Mucosa of rectum (tissue), 2 donors: ENCODE measurements around the gene C5orf46.
"Not testable (repeated sequence)": the region's sequence is repeated elsewhere in the genome, so short reads cannot be mapped to it uniquely, and the experiment has no call there.

Source experiments
- H3K27ac ChIP-seq, 2 donors: one replicate each; pipeline ENCODE4 v1.7.0; 2013; ENCODE audit warnings: inconsistent platforms in 2 of 2, low read depth in 2 of 2, low read length in 2 of 2
- H3K27me3 ChIP-seq, 2 donors: one replicate each; pipeline ENCODE4 v1.7.0; 2013; ENCODE audit warnings: low read length in 2 of 2; ENCODE audit not compliant: control insufficient read depth in 2 of 2, insufficient read depth in 2 of 2
- H3K36me3 ChIP-seq, 2 donors: one replicate each; pipeline ENCODE4 v1.7.0; 2013; ENCODE audit warnings: low read length in 2 of 2; ENCODE audit not compliant: control insufficient read depth in 2 of 2, insufficient read depth in 2 of 2
- H3K4me1 ChIP-seq, 2 donors: one replicate each; pipeline ENCODE4 v1.7.0; 2013; ENCODE audit warnings: low read length in 2 of 2, mild to moderate bottlenecking in 1 of 2; ENCODE audit not compliant: control insufficient read depth in 2 of 2, insufficient read depth in 2 of 2
- H3K4me3 ChIP-seq, 2 donors: one replicate each; pipeline ENCODE4 v1.7.0; 2013; ENCODE audit warnings: low read length in 2 of 2
- H3K9ac ChIP-seq, 2 donors: one replicate each; pipeline ENCODE4 v1.7.0; 2013; ENCODE audit warnings: low read length in 2 of 2, low read depth in 1 of 2, mild to moderate bottlenecking in 1 of 2
- H3K9me3 ChIP-seq, 2 donors: one replicate each; pipeline ENCODE4 v1.7.0; 2013; ENCODE audit warnings: low read length in 2 of 2; ENCODE audit not compliant: control insufficient read depth in 2 of 2
- donor health status: healthy.
- donor health status: Normal muscosa, but diverticular disease.

Gene C5orf46

DNA sequence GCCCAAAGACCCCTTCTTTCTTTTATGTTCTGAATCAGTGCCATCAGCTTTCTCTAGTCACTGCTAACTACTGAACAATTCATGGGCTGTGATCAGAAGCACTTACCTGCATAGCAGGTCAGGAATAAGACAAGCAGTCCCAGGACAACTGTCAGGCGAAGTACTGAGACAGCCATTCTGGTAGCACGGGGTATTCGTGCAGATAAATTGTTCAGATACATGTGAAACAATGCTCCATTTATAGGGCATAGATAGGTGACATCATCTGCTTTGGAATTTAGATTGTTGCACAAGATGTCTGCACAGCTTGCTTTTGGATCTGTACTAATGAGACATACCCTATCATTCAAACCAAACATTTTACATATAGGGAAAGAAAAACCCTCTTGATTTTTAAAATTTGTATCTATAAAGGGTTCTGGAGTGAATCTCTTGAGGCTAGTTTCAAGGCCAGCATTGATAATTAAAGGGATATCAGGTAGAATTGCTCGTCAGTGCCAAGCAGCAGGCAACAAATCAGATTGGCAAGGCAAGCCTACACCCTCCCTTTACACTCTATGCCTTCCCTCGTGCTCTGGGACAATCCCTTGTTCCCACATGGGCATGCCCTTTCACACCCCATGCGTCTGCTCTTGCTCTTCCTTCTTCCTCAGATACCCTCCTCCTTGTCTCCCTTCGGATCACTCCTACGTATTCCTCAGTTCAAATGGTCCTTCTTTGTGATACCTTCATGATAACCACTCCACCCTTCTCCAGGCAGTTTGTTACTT, at the start of gene C5orf46:
TSS of gene C5orf46 (minus strand) at position 213 of the 770 bp plus-strand sequence. CDS start at position 176, 37 bp downstream.
- Histone ChIP-seq H3K4me3 (no peak within 1 kb of the TSS), H3K9me3 (no peaks in the 10 kb centered on the region), H3K27me3 (no peaks in the 10 kb centered on the region), H3K36me3 (no peaks in the 10 kb centered on the region), H3K4me1 (no peaks in the 10 kb centered on the region), H3K27ac (no peak within 1 kb of the TSS), H3K9ac (no peak within 1 kb of the TSS)

GRCh38 chr5:147954971-147955370, 48.6 kb upstream of the C5orf46 start:
- Histone ChIP-seq H3K36me3 (no peaks in the 10 kb centered on the region), H3K4me1 (no peaks in the 10 kb centered on the region), H3K27ac (no peak overlapping the region)

DNA sequence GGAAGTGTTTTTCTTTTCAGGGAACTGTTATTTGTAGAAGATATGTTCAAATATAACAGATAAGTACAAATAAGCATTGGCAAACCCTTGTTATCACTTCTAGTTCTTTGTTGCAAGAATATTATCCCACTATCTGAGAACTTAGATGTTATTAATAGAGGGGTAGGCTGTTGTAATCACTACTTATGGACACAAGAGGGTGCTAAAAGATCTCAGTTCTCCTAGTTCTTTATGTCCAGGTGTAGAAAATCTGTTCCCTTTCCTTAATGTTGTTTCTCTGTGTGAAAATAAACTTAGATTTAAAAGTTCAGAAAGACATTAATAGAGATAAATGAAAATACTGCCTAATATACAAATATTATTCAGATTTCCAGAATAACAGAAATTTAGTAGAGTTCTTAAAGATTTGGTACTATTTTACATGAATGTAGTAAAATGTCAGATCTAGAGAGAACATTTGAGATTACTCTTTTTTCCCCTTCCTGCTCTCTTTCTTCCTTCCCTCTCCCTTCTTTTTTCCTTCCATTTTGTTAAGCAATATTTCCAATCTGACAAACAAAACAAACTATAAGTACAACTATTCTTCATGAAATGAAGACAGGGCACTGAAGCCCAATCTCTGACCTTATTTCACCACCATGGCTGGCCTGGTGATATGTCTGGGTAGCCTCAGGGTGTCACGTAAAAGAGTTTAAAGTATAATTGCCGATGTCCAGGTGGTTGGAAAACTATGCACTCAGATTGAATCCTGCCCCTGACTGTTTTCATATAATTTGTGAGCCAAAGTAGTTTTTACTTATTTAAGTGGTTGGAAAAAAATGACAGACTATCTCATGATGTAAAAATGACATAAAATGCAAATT, 43.6 kb upstream of the C5orf46 start:
- Histone ChIP-seq H3K4me3 (no peak overlapping the region), H3K9me3 (no peaks in the 10 kb centered on the region), H3K4me1 (no peaks in the 10 kb centered on the region), H3K27me3 (no peaks in the 10 kb centered on the region), H3K27ac (no peak overlapping the region), H3K36me3 (no peaks in the 10 kb centered on the region), H3K9ac (no peak overlapping the region)

More at GRCh38 chr5:147954971-147955370, 48.6 kb upstream of the C5orf46 start:
- Histone ChIP-seq H3K9ac (no peak overlapping the region), H3K4me3 (no peak overlapping the region), H3K27me3 (no peaks in the 10 kb centered on the region), H3K9me3 (no peaks in the 10 kb centered on the region)

- H3K4me1 ChIP-seq, H3K27me3 ChIP-seq, H3K4me3 ChIP-seq, H3K27ac ChIP-seq, H3K36me3 ChIP-seq, H3K9ac ChIP-seq, H3K9me3 ChIP-seq: not testable (repeated sequence)
These were observed 40.4 kb upstream of the C5orf46 start for GRCh38 chr5:147946658-147947274.

- Histone ChIP-seq H3K4me3 (no peak overlapping the region), H3K27ac (no peak overlapping the region)
These were observed 33.2 kb upstream of the C5orf46 start for GRCh38 chr5:147939431-147940114.

DNA sequence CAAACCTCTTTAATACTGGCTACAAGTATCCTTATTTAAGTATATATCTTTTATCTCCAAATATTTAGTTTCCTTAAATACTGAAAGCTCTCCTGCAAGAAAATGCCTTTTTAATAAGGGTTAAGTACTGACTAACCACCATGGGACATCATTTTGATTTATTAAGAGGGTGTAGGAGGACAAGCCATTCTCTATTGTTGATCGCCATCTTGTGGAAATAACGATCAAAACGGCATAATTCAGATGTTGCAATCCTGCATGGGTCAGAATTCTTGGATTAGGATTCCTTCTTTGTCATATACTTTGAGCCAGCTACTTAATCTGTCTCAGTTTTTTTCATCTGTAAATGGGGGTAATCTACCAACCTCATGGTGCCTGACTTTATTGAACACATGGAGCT, 28.7 kb upstream of the C5orf46 start:
- Histone ChIP-seq H3K4me3 (no peak overlapping the region), H3K9ac (no peak overlapping the region), H3K36me3 (no peaks in the 10 kb centered on the region), H3K27ac (no peak overlapping the region), H3K4me1 (no peaks in the 10 kb centered on the region), H3K9me3 (no peaks in the 10 kb centered on the region), H3K27me3 (no peaks in the 10 kb centered on the region)

More at GRCh38 chr5:147939431-147940114, 33.2 kb upstream of the C5orf46 start:
- Histone ChIP-seq H3K4me1 (no peaks in the 10 kb centered on the region), H3K9ac (no peak overlapping the region), H3K27me3 (no peaks in the 10 kb centered on the region), H3K36me3 (no peaks in the 10 kb centered on the region), H3K9me3 (no peaks in the 10 kb centered on the region)

GRCh38 chr5:147930769-147931168, 24.4 kb upstream of the C5orf46 start:
- no peaks in the 10 kb centered on the region for H3K36me3 ChIP-seq
- H3K4me3 ChIP-seq, result no peak overlapping the region
- H3K9ac ChIP-seq, result no peak overlapping the region
- H3K4me1 ChIP-seq, result no peaks in the 10 kb centered on the region
- no peaks in the 10 kb centered on the region for H3K27me3 ChIP-seq
- H3K27ac ChIP-seq, result no peak overlapping the region
- no peaks in the 10 kb centered on the region for H3K9me3 ChIP-seq

DNA sequence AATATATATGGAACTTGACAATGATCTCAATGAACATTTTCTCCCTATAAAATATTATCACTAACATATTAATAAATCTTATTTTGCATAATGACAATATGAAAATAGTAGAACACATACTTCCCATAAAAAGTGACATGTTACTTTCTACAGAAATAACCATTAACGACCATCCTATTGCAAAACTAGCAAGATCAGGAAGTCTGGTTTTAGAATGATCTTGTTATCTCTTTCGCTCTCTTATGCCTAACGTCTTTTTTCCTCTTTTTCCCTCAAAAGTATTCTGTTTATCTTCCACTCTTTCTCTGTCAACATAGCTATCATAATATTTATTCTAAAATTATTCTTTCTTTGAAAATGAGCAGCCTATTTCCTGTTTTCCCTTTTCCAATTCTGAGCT, 21.6 kb upstream of the C5orf46 start:
- Histone ChIP-seq H3K27ac (no peak overlapping the region), H3K4me3 (no peak overlapping the region), H3K9ac (no peak overlapping the region), H3K4me1 (no peaks in the 10 kb centered on the region), H3K27me3 (no peaks in the 10 kb centered on the region), H3K9me3 (no peaks in the 10 kb centered on the region), H3K36me3 (no peaks in the 10 kb centered on the region)

DNA sequence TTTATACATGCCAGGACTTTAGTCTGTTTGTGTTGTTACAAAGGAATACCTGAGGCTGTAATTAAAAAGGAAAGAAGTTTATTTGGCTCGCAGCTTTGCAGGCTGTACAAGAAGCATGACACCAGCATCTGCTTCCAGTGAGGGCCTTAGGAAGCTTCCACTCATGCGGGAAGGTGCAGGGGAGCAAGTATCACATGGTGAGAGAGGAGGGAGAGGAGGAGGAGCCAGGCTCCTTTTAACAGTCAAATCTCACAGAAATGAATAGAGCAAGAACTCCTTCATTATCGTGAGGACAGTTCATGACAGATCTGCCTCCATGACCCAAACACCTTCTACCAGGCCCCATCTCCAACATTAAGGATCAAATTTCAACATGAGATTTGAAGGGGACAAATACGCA, 18.7 kb upstream of the C5orf46 start:
- H3K27ac ChIP-seq, result no peak overlapping the region

More for the DNA sequence above, 18.7 kb upstream of the C5orf46 start:
- Histone ChIP-seq H3K36me3 (no peaks in the 10 kb centered on the region), H3K9me3 (no peaks in the 10 kb centered on the region), H3K27me3 (no peaks in the 10 kb centered on the region), H3K4me3 (no peak overlapping the region), H3K9ac (no peak overlapping the region), H3K4me1 (no peaks in the 10 kb centered on the region)
